ENCODE measurements around the gene ARV1.

DNA sequence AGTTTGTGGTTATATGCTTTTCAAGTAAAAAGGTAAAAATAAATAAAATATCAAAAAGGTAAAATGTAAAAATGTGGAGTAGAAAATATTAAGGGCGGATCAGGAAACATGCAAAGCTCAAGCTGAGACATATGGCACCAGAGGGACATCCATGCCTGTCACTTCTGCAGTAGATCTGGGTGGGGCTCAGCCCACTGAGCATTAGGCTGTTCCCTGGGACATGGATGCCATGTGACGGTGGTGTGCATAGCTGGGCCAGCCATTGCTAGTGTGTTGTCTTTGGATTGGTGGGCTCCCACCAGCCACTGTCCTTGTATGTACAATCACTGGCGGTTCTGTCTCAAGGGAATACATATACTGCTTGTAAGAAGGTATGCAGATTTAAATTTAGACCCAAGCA is 3.3 kb upstream of the ARV1 start:
- TF ChIP-seq, protein P1, sequence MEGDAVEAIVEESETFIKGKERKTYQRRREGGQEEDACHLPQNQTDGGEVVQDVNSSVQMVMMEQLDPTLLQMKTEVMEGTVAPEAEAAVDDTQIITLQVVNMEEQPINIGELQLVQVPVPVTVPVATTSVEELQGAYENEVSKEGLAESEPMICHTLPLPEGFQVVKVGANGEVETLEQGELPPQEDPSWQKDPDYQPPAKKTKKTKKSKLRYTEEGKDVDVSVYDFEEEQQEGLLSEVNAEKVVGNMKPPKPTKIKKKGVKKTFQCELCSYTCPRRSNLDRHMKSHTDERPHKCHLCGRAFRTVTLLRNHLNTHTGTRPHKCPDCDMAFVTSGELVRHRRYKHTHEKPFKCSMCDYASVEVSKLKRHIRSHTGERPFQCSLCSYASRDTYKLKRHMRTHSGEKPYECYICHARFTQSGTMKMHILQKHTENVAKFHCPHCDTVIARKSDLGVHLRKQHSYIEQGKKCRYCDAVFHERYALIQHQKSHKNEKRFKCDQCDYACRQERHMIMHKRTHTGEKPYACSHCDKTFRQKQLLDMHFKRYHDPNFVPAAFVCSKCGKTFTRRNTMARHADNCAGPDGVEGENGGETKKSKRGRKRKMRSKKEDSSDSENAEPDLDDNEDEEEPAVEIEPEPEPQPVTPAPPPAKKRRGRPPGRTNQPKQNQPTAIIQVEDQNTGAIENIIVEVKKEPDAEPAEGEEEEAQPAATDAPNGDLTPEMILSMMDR (IDR thresholded peaks at IDR 0.05 in 8 of 11, conservative IDR thresholded peaks at IDR 0.05 in 3 of 11), result no peak
- TF ChIP-seq POLR2A (IDR thresholded peaks at IDR 0.05), result no peak
- no peak for TF ChIP-seq POLR2AphosphoS5 (IDR thresholded peaks at IDR 0.05)
